K562 (cell line): ENCODE data around the gene B3GAT3. TPM values are rescaled to one million over a fixed set of nuclear protein-coding genes. Genes with fewer than 3 reads are reported as not detected.

Experiments
- ATF7 ChIP-seq: fragments of 450-650 bp; IDR thresholded peaks from 2 replicates; pipeline ENCODE4 v1.7.1; 2014; ENCODE audit warnings: mild to moderate bottlenecking, moderate library complexity
- CHD2 ChIP-seq: IDR thresholded peaks from 2 replicates; pipeline ENCODE4 v1.6.1; 2011; ENCODE audit warnings: low read depth, low read length
- CREB1 ChIP-seq, 2 experiments: sonication (generic) in 1 of 2; formaldehyde crosslinking in 1 of 2; IDR thresholded peaks; 2 replicates each; pipeline versions ENCODE4 v1.6.1 to v1.8.0; 2012 to 2022; ENCODE audit warnings: inconsistent platforms in 1 of 2, mild to moderate bottlenecking in 1 of 2, missing genetic modification reagents in 1 of 2, moderate library complexity in 1 of 2
- ETS1 ChIP-seq: conservative IDR thresholded peaks from 2 replicates; pipeline ENCODE4 v1.6.1; 2011; ENCODE audit warnings: low read depth, mild to moderate bottlenecking, low read length; ENCODE audit not compliant: control insufficient read depth
- MCM5 ChIP-seq: fragments of 450-650 bp; IDR thresholded peaks from 2 replicates; pipeline ENCODE4 v1.6.1; 2016; ENCODE audit warnings: low read depth
- MYC ChIP-seq, 2 experiments: fragments of 250-450 bp in 1 of 2; sonication (Bioruptor Pico) in 1 of 2; IDR thresholded peaks; 2 replicates each; pipeline versions ENCODE4 v1.5.1 to v1.6.1; 2012 to 2021; ENCODE audit warnings: low read depth in 2 of 2, borderline replicate concordance in 1 of 2, improper control_type of control experiment in 1 of 2, low read length in 1 of 2, mild to moderate bottlenecking in 1 of 2, moderate library complexity in 1 of 2
- POLR2A ChIP-seq: fragments of 450-650 bp; conservative IDR thresholded peaks from 2 replicates; pipeline ENCODE4 v1.6.1; 2016
- POLR2AphosphoS2 ChIP-seq: IDR thresholded peaks from 2 replicates; pipeline ENCODE4 v1.6.1; 2012; ENCODE audit warnings: low read length, improper control_type of control experiment
- POLR2H ChIP-seq: IDR thresholded peaks from 2 replicates; pipeline ENCODE4 v1.6.1; 2016; ENCODE audit warnings: missing genetic modification characterization, low read depth, mild to moderate bottlenecking, control low read depth, missing compliant biosample characterization, moderate library complexity
- SMAD4 ChIP-seq: fragments of 250-450 bp; sonication (Bioruptor Pico); conservative IDR thresholded peaks from 2 replicates; pipeline ENCODE4 v1.8.0; 2021; ENCODE audit warnings: inconsistent platforms, mild to moderate bottlenecking, moderate library complexity
- TOE1 ChIP-seq, 2 experiments: fragments of 450-650 bp in 1 of 2; sonication (generic) in 1 of 2; formaldehyde crosslinking in 1 of 2; IDR thresholded peaks; 2 replicates each; pipeline versions ENCODE4 v1.7.1 to v1.8.0; 2016 to 2022; ENCODE audit warnings: borderline replicate concordance in 2 of 2, mild to moderate bottlenecking in 2 of 2, antibody characterized with exemption in 1 of 2, inconsistent platforms in 1 of 2, low read depth in 1 of 2, missing genetic modification reagents in 1 of 2, moderate library complexity in 1 of 2
- YY1 ChIP-seq, 3 experiments: IDR thresholded peaks; 2 replicates each; pipeline ENCODE4 v1.6.1; 2011; ENCODE audit warnings: low read length in 2 of 3, mild to moderate bottlenecking in 2 of 3, moderate library complexity in 2 of 3, borderline replicate concordance in 1 of 3, control low read depth in 1 of 3, low read depth in 1 of 3; ENCODE audit not compliant: insufficient read depth in 3 of 3, insufficient replicate concordance in 2 of 3, control insufficient read depth in 1 of 3, insufficient read length in 1 of 3; ENCODE audit errors: extremely low read depth in 1 of 3
- ZBTB1 ChIP-seq: sonication (generic); formaldehyde crosslinking; IDR thresholded peaks from 2 replicates; pipeline ENCODE4 v1.8.1; 2023; ENCODE audit warnings: missing genetic modification reagents, low read depth, mild to moderate bottlenecking, borderline replicate concordance
- polyA plus RNA-seq, 8 experiments: library from polyadenylated mRNA; depleted of rRNA in 4 of 8; stranded (reverse) in 5 of 8; unstranded in 3 of 8; fragments of >200 nt; fragmentation: Nextera tagmentation in 2 of 8; fragmentation: Illumina TruSeq in 1 of 8; extraction: Ambion mirVana in 2 of 8; extraction: Trizol in 1 of 8; gene quantifications; 2 replicates each; pipeline versions ENCODE4 v1.2.1 to v1.2.3, GENCODE V29; 2011 to 2014; ENCODE audit warnings: inconsistent platforms in 1 of 8, missing spikeins in 1 of 8
- total RNA-seq, 7 experiments: library from RNA; depleted of rRNA in 6 of 7; stranded (reverse); fragments of >200 nt in 6 of 7; fragmentation: Illumina TruSeq in 2 of 7; extraction: Trizol in 2 of 7; gene quantifications; 2 replicates each; pipeline versions ENCODE4 v1.2.1 to v1.2.3, GENCODE V29; 2011 to 2021; ENCODE audit warnings: low replicate concordance in 1 of 7
- TF ChIP-seq, protein P1 (sequence below): fragments of 450-650 bp; IDR thresholded peaks from 2 replicates; pipeline ENCODE4 v1.6.1; 2018; ENCODE audit not compliant: partially characterized antibody
- TF ChIP-seq, protein P2 (sequence below), 2 experiments: IDR thresholded peaks; 2 replicates each; pipeline ENCODE4 v1.6.1; 2011; ENCODE audit warnings: borderline replicate concordance in 1 of 2, control low read depth in 1 of 2, low read depth in 1 of 2, low read length in 1 of 2, mild to moderate bottlenecking in 1 of 2, mixed read lengths in 1 of 2, moderate library complexity in 1 of 2; ENCODE audit not compliant: insufficient read depth in 1 of 2, insufficient read length in 1 of 2, poor library complexity in 1 of 2, severe bottlenecking in 1 of 2; ENCODE audit errors: extremely low read depth in 1 of 2

Gene B3GAT3
- total and polyA plus RNA-seq, 9 of the 15 experiments (the other 6 are each of a cell fraction or from before 2014, with no cell fraction given) = 0.30 to 64.0 (median 21.4) TPM

DNA sequence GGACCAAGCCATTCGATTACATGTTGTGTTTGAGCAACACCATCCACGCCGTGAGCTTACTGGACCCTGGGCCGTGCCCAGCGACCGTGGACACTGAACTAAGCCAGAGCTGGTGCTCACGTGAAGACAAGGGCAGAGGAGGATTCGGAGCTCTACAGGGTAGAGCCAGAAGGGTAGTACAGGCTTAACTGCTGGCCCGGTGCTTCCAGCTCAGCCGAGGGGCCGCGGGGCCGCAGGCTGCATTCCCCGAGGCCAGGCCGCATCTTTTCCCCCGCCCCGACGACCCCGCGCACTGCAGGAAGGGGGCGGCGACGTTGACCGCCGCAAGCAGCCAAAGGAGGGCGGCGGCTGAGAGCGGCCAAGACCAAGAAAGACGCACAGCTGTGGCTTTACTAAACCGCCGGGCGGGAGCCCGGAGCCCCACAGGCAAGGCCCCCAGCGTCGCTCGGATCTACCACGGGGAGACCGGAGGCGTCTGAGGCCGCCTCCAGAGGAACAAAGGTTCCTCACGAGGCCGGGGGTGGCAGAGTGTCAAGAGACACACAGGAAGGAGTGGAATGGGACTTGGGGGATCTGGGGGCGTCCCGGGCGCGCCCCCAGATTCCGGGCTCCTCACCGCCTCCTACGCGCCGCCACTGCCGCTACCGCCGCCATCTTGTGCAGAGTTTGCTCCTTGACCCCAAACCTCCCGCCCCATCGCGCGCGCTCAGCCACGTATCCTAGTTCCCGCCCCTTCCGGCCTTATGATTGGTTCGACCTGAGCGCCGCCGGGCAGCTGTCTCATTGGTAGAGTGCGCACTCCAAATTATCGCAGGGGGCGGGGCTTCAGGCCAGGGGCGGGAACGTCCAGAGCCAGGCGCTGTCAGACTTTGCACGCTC is 24.4 kb upstream of the B3GAT3 start, which contains the start of gene GANAB (continued):
- TF ChIP-seq, protein P1, sequence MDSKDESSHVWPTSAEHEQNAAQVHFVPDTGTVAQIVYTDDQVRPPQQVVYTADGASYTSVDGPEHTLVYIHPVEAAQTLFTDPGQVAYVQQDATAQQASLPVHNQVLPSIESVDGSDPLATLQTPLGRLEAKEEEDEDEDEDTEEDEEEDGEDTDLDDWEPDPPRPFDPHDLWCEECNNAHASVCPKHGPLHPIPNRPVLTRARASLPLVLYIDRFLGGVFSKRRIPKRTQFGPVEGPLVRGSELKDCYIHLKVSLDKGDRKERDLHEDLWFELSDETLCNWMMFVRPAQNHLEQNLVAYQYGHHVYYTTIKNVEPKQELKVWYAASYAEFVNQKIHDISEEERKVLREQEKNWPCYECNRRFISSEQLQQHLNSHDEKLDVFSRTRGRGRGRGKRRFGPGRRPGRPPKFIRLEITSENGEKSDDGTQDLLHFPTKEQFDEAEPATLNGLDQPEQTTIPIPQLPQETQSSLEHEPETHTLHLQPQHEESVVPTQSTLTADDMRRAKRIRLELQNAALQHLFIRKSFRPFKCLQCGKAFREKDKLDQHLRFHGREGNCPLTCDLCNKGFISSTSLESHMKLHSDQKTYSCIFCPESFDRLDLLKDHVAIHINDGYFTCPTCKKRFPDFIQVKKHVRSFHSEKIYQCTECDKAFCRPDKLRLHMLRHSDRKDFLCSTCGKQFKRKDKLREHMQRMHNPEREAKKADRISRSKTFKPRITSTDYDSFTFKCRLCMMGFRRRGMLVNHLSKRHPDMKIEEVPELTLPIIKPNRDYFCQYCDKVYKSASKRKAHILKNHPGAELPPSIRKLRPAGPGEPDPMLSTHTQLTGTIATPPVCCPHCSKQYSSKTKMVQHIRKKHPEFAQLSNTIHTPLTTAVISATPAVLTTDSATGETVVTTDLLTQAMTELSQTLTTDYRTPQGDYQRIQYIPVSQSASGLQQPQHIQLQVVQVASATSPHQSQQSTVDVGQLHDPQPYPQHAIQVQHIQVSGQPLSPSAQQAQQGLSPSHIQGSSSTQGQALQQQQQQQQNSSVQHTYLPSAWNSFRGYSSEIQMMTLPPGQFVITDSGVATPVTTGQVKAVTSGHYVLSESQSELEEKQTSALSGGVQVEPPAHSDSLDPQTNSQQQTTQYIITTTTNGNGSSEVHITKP = no peak
- peak; percentile 30; the same call in 1 of the 2 replicates for TF ChIP-seq TOE1 (IDR thresholded peaks at IDR 0.05; ENCODE audit: borderline replicate concordance)
- TF ChIP-seq TOE1 (CRISPR knock-in tag; IDR thresholded peaks at IDR 0.05; ENCODE audit: borderline replicate concordance, low read depth) = 0 out of 2 replicates have a peak, but pooled peaks have one; percentile 13
- TF ChIP-seq CREB1 (IDR thresholded peaks at IDR 0.05) = peak; percentile 86
- TF ChIP-seq CREB1 (CRISPR knock-in tag; IDR thresholded peaks at IDR 0.05) = peak; percentile 86
- TF ChIP-seq ETS1 = peak; percentile 74
- peak; percentile 68; the same call in 1 of the 2 replicates for TF ChIP-seq ATF7
- TF ChIP-seq POLR2H = peak; percentile 86
- peak; percentile 30; the same call in 1 of the 2 replicates for TF ChIP-seq MYC (IDR thresholded peaks at IDR 0.05; ENCODE audit: low read depth, low read length)
- peak; percentile 76; the same call in 1 of the 2 replicates for TF ChIP-seq MYC (CRISPR knock-in tag; IDR thresholded peaks at IDR 0.05; ENCODE audit: borderline replicate concordance, low read depth)
- TF ChIP-seq MCM5 = no peak
- TF ChIP-seq, protein P2, sequence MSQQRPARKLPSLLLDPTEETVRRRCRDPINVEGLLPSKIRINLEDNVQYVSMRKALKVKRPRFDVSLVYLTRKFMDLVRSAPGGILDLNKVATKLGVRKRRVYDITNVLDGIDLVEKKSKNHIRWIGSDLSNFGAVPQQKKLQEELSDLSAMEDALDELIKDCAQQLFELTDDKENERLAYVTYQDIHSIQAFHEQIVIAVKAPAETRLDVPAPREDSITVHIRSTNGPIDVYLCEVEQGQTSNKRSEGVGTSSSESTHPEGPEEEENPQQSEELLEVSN (IDR thresholded peaks at IDR 0.05; ENCODE audit: borderline replicate concordance in 1 of 2, extremely low read depth in 1 of 2, insufficient read depth in 1 of 2, insufficient read length in 1 of 2, low read depth in 1 of 2, low read length in 1 of 2, poor library complexity in 1 of 2, severe bottlenecking in 1 of 2) = peak; percentile 11 to 80
- no peak for TF ChIP-seq ZBTB1
- TF ChIP-seq YY1 (IDR thresholded peaks at IDR 0.05; ENCODE audit: borderline replicate concordance in 1 of 3, control insufficient read depth in 1 of 3, extremely low read depth in 1 of 3, insufficient read depth in 3 of 3, insufficient read length in 1 of 3, insufficient replicate concordance in 2 of 3, low read depth in 1 of 3, low read length in 2 of 3) = peak; percentile 93 to 98 (median 97)
- peak; percentile 98 for TF ChIP-seq POLR2AphosphoS2
- TF ChIP-seq POLR2A = peak; percentile 94
- TF ChIP-seq CHD2 = peak; percentile 54
- peak; percentile 34; the same call in 1 of the 2 replicates for TF ChIP-seq SMAD4
